HG03066 (cell line): Measurements from ENCODE around the gene ANKS1B.

Source experiments
- ATAC-seq: cut with Tn5 transposase; IDR thresholded peaks from one replicate; pipeline ENCODE4 v1.9.1; 2021; ENCODE audit warnings: low read depth; ENCODE audit not compliant: unreplicated experiment

The ANKS1B gene

DNA sequence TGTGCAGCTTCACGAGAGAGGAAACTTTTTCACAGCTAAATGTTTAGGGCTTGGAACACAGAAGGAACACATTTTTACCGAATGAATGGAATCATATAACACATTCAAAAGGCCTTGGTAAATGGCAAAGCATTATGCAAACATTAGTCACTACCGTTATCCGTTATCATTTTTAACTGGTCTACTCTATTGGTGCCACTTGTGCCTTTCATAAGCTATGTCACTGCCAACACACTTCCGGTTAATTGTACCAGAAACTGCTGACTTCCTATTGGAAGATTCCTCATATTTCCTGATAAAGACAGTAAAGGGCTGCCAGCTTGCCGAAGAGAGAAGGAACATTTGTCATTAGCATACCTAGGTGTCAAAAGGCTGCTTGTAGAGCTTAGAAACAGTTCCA lies 1170.5 kb downstream of the ANKS1B start:
- ATAC-seq, result no peak

DNA sequence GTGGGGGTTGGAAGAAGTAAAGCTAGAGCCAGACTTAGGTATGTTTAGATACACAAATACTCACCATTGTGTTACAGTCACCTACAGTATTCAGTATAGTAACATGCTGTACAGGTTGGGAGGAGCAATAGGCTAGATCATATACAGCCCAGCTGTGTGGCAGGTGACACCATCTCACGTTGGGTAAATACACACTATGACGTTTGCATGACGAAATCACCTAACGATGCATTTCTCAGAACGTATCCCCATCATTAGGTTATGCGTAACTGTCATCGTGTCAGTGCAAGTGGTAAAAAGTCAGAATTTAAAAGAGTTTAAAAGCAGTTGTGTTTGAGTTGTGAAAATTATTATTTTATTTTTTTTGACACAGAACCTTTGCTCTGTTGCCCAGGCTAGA lies 1172.5 kb downstream of the ANKS1B start:
- no peak for ATAC-seq

DNA sequence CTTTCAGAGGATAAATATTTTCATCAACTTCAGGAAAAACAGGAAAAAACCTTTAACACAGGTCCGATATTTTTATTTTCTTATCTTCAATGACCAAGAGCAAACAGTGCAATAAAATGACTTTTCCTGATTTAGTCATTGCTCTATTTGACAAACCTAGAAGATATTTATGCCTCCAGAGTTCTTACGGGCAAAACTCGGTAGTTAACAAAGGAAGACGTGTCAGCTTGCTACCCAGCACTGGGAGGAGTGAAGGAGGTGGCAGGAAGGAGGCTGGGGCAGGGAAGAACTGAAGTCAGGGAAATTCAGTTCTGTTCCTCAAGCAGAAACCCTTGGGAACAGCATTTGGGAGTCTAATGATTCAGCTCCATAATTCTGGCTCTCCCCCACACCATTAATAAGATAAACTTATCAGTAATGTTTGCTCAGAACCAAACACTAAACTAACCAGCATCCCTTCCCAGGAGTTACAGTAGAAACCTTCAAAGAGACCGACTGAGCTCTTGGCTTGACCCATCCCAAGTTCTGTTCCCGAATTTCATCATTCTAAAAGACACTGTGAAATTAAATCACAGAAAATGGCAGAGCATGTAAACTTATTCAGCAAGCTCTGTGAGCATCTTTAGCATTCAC lies 1176.4 kb downstream of the ANKS1B start:
- ATAC-seq, result no peak

DNA sequence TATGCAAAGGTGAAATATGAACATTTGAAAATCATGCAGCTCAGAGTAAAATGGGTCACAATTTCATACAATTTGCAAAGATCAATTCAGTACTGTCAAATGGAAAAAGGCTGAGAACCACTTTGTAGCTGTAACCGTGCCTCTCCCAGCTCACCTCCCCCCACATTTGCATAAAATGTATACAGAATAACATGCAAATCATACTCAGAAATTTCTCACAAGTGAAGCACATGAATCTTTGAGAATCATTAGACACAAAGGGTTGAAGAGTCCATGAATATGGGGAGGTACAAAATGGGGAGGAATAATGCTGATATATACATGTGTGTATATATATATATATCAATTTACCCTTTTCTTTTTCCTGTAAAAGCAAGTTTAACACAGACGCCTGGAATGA lies 1177.5 kb downstream of the ANKS1B start:
- ATAC-seq, result no peak

DNA sequence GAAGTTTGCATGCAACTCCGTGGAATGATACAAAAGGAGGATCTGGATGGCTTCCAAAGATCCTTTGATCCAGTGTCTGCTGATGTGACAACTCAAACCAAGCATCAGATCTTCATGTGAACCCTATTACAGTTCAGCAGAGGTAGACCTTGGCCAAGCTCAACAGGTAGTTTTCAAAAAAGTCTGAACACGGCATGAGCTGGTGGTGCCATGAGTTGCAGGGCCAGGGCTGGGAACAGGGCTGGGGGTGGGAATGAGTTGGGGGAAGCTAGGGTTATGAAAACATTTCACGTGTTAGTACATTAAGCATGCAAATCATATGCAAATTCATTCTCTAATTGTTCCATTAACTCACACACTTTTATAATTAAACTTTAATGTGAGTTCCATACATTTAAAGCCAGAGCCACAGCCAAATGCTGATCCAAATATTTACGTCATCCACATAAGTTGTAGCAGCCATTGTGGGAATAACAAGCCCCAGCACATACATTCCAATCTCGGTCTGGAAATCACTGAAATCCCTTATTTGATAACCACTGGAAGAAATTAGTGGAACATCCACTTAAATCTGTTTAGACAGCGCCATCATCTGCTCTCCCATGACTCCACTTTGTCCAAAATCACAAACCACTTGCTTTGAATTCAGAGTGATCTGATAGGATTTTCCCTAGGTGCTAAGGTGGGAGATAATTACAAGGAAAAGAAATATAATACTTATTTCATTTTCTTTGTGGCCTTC lies 1181.1 kb downstream of the ANKS1B start:
- no peak for ATAC-seq

DNA sequence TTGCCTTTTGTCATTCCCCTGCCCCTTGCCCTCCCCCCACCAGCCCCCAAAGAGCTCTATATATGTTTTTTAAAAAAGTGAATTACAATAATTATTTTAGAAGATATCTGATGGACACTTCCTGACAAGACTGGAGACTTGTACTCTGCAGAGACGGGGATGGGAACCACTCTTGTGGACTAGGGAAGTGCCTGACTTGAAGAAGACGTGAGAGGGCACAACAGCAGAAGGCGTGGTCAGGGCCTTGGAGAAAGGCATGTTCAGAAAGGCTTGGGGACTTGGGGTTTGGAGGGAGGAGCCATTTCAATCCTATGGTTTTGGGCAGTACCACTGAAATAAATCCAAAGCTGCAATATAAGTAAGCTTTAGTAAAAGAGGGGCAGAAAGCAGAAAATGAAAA lies 1184.9 kb downstream of the ANKS1B start:
- ATAC-seq, result no peak

DNA sequence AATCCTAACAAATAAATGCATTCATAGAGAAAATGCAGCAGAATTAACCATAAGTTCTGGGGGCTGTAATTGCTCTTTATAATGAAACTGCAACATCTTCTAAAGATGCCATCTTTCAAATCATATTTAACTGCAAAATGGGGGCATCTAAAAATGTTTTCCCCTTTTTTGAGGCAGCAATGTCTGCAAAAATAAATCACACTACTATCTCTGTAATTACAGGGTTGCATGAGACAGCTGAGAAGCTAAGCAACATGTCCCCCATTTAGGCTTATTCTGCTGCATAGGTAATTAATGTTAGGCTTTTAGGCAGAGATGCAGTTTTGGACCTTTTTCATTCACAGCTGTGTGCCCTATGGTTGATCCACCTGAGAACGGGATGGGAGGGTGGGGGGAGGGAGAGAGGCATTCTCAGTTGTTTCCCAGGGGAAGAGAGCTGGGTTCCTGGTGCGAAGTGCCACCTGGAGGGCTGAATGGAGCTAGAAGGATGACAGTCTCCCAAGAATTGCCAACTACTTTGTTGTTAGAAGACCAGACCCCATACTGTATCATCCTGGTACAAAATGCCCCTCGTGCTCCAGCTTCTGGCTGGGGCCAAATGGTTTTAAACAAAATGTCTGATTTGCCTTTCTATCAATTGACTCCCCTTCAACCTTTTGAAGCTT lies 1185.5 kb downstream of the ANKS1B start:
- ATAC-seq, result no peak

DNA sequence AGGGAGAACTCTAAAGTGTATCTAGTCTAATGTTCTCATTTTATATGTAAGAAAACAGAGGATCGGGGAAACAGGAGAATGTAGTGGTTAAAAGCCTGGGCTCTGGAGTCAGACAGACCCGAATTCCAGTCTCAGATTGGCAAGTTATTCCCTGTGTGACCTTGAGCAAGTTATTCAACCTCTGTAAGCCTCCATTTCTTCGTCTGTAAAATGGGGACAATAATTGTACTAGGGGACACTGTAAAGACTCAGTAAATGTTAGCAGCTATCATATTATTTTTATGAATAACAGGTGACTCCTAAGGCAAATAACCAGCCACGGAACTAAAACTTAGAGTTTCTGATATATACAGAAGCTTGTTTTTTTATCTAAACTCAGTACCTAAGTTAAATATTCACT lies 1187.5 kb downstream of the ANKS1B start:
- ATAC-seq, result no peak

DNA sequence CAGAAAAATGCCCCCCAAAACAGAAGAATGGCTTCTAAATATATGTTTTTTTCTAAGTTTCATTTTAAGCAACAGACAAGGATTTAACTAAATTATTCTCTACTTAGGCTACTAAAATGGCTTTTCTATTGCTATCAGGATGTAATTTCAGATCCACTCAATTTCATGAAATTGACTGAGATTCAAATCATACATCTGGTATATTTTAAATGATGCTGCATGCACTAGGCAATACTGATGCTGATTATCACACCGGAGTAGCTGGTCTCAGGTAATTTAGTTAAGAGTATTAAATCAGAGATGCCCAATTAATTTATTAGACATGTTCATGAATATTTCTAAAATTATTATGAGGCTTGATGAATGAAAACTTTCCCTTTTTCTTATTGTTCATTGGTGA lies 1188.0 kb downstream of the ANKS1B start:
- ATAC-seq, result no peak

DNA sequence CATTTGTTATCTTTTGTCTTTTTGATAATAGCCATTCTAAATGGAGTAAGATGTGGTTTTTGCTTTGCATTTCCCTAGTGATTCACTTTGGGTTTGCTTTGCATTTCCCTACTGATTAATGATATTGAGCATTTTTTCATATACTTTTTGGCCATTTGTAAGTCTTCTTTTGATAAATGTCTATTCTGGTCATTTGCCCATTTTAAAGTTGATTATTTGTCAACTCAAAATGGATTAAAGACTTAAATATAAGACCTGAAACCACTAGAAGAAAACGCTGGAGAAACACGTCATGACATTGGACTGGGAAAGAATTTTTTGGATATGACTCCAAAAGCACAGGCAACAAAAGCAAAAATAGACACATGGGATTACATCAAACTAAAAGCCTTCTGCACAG lies 1191.6 kb downstream of the ANKS1B start:
- no peak for ATAC-seq

DNA sequence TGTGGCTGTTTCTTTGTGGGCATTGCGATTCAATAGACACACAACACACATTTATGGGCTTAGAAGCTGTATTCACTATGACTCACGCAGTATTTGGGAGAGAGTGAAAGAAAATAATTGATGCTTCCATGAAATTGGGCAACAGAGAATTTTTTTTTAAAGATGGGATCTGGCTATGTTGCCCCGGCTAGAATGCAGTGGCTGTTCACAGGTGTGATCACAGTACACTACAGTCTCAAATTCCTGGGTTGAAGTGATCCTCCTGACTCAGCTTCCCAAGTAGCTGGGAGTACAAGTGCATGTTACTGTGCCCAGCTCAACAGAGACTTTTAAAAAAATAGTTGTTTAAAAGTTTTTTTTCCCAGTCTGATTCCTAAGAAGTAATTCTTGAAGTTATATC lies 1193.3 kb downstream of the ANKS1B start:
- ATAC-seq, result no peak

DNA sequence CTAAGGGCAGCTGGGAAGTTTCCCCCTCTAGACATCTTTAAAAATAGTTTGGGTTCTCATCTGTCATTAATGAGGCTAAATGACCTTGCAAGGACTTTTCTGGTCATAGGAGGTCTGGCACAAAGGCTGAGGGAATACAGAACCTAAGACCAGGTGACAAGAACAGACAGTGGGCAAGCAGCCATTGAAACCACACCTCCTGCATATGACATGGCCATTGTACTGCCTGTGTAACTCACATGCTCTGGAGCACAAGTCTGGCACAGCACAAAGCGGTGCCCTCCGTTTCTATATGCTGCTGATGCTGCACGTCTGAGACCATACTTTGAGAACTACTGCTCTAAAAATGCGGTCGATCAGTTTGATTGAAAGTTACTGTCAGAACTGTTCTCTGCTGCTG lies 1196.3 kb downstream of the ANKS1B start:
- no peak for ATAC-seq

DNA sequence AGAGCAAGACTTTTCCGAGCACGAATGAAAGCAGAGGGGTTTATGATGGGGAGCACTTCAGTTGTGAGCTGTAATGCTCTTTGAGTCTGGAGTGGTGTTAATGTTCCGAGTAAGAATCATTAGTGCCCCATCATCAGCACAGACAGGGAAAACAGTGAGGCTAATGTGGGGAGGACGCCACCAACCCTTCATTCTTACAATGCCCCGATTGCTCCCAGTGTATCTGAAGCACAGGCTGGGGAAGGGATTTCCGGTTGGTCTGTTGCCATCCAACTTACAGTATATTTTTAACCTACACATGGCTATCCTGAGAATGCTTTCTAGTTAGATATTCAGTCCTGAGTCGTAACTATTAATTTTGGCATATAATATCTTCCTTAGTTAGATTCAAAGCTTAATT lies 1198.1 kb downstream of the ANKS1B start:
- no peak for ATAC-seq

DNA sequence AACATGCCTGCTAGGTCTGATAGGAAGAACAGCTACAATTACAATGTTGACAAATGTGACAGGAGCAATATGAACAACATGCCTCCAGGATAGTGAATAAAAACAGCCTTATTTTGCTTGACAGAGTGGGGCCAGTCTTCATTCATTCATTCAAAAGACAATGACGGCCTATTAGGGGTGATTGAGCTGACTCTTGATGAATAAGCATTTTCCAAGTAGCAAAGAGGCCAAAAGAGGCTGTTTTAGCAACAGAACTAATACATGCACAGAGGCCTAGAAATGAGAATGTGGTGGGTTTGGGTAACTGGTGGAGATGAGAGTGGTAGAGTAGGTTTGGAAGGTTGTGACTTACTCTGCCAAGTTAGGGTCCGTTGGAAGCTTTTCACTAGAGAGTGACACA lies 1201.3 kb downstream of the ANKS1B start:
- ATAC-seq, result no peak

DNA sequence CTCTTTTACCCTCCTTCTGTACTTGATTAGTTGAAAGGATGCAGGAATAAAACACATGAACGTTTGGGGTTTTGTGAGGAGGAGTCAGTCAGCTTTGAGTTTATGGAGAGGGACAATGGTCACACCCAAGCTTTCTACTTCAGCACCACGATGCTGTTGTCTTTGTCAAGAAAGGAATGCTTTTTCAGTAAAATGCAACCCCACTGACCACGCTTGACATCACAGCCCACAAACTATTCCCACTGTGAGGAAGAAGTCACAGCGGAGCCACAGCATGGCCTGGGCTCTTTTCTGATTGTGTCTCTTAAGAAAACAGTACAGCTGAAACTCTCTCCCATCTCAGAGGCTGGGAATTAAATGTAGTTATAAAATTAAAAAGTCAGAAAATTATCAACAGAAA lies 1204.5 kb downstream of the ANKS1B start:
- ATAC-seq, result no peak

DNA sequence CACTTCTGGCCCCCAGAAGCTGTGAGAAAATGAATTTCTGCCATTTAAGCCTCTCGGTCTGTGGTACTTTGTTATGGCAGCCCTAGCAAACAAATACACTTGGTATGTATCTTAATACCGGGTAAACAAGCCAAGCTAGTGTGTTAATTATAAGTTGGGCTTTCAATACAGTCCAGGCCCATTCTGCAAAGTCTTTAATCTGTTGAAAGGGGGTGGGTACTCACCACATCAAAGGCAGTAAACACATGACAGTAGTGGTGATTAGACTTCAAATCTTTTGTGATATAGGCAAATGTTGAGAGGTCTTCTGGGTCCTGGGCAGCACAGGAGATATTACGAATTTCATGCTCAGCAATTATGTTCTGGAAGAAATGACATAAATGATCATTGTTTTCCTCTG lies 1211.9 kb downstream of the ANKS1B start:
- ATAC-seq, result no peak

DNA sequence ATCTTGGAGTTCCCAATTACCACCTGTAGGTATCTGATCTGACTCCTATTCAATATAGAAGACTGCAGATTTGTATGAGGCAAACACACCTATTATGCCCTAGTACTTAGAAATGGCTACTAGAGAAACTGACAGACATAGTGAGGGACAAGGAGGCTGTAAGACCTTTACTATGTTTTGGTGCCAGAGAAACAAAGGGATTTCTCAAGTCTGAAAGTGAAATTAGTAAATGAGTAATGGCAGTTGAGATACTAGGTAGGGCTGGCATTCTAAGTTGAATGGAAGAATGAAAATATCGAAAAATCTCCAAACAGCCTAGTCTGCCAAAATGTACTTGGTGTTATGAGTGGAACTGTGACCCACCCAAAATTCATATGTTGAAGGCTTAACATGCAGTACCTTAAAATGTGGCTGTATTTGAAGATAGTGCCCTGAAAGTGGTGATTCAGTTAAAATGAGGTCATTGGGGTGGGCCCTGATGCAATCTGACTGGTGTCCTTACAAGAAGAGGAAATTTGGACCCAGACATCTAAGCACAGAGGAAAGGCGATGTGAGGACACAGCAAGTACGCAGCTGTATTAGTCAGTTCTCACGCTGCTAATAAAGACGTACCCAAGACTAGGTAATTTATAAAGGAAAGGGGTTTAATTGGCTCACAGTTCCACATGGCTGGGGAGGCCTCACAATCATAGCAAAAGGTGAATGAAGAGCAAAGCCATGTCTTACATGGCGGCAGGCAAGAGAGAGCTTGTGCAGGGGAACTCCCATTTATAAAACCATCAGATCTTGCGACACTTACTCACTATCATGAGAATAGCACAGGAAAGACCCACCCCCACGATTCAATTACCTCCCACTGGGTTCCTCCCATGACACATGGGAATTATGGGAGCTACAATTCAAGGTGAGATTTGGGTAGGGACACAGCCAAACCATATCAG lies 1212.7 kb downstream of the ANKS1B start:
- ATAC-seq, result no peak

DNA sequence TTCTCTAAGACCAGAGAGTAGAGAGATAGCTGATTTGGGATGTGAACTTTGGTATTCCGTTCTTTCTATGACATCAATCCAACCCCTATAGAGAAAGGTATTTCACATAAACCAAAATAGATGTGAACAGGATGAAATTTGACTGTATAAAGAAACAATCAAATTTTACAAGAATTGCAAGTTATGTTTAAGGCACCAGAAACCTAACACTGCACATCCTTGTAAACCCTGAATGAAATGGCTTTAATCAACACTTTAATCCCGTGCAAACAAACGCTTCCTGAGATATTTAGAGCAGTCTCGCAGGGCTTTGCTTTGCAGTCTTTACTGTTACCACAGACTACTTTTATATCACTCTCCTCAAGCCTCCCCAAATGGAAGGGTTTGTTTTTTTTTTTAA lies 1214.5 kb downstream of the ANKS1B start:
- no peak for ATAC-seq

DNA sequence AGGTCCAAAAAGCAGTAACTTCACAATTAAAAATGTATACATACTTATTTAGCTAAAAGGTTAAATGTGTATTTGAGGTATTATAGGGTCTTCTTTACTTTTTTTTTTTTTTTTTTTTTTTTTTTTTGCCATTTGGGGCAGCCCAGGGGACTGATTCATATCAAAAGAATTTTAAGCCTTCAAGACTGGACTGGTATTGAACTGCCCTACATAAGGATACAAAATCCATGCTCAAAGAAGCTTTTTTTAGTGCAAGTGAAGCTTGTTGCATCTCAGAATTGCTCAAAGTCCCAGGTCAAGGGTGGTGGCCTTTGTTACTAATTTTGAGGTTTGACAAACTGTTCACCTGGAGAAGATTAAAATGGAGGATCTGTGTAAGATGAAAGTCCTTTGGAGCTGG lies 1215.7 kb downstream of the ANKS1B start:
- no peak for ATAC-seq

DNA sequence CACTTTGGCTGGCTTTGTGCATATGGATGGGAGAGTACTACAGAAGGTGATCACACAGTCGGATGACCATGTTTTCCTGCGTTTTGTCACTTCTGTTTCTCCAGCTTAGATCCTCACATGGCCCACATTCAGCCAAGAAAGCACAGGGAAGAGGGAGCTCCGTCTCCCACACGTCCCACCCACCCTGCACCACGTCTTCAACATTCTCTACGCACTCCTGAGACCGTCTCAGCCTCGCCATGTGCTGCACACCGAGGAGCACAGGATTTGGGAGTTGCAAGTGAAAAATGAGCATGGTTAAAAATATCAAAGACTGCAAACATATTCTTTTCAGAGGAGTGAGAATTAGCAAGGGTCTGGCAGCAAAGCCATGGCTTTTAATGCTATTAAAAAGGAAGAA lies 1217.5 kb downstream of the ANKS1B start:
- ATAC-seq, result no peak

DNA sequence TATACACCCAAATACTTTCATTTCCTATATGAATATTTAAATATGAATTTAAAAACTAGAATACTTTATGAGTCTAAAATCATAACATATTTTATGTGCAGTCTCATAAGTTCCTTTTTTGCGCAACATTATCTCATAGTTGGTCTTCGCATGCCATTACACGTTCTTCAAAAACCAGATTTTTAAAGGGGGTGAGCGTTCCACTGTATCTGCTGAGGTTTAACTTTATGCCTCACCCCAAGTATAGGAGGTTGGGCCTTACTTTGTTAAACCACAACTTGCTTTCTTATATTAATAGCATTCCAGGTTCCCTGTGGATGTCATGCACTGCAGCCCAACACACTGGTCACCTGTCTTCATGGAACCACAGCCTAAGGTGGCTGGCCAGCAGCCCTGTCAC lies 1221.1 kb downstream of the ANKS1B start:
- ATAC-seq, result no peak
